K562 (cell line): Measurements from ENCODE around the gene HIRIP3.
"Not testable (repeated sequence)": the region's sequence is repeated elsewhere in the genome, so short reads cannot be mapped to it uniquely, and the experiment has no call there.

ENCODE experiments used
- ADNP ChIP-seq: fragments of 200-800 bp; sonication (Bioruptor generic); IDR thresholded peaks from 2 replicates; pipeline ENCODE4 v1.6.1; 2016; ENCODE audit warnings: missing genetic modification characterization, missing compliant biosample characterization
- GABPA ChIP-seq: fragments of 200-800 bp; sonication (Bioruptor generic); conservative IDR thresholded peaks from 2 replicates; pipeline ENCODE4 v1.6.1; 2016; ENCODE audit warnings: low read depth, missing genetic modification characterization, missing compliant biosample characterization
- HSF4 ChIP-seq: fragments of 250-450 bp; sonication (Bioruptor Pico); IDR thresholded peaks from 2 replicates; pipeline ENCODE4 v2.1.2; 2022; ENCODE audit warnings: mild to moderate bottlenecking, moderate library complexity, borderline replicate concordance
- MYNN ChIP-seq, 2 experiments: sonication (generic); formaldehyde crosslinking in 1 of 2; IDR thresholded peaks; 2 replicates each; pipeline versions ENCODE4 v1.5.0 to v1.6.1; 2016 to 2020; ENCODE audit warnings: antibody characterized with exemption in 1 of 2, missing genetic modification reagents in 1 of 2

DNA sequence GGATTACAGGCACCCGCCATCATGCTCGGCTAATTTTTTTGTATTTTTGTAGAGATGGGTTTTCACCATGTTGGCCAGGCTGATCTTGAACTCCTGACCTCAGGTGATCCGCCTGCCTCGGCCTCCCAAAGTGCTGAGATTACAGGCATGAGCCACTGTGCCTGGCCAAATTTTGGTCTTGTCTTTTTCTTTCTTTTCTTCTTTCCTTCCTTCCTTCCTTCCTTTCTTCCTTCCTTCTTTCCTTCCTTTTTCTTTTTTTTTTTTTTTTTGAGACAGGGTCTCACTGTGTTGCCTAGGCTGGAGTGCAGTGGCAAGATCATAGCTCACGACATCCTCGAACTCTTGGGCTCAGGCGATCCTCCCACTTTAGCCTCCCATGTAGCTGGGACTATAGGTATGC is 20.0 kb upstream of the HIRIP3 start:
- not testable (repeated sequence) for TF ChIP-seq ADNP (tag); HSF4 (CRISPR knock-in tag); GABPA (tag); MYNN (IDR thresholded peaks at IDR 0.05); MYNN (CRISPR knock-in tag; IDR thresholded peaks at IDR 0.05)
